CD4-positive, alpha-beta T cell treated with Interferon alpha-2 for 1 hour (primary cell): ENCODE measurements around the gene GOLGA5.

Experiments
- DNase-seq, 2 donors: peaks; one replicate each; pipeline ENCODE4 v3.0.0-alpha.2; 2020 to 2022

The GOLGA5 gene

GRCh38 chr14:92883066-92883465 is 89.0 kb downstream of the GOLGA5 start:
- no peak for DNase-seq

GRCh38 chr14:92884410-92884809 is 90.3 kb downstream of the GOLGA5 start:
- no peak for DNase-seq

- DNase-seq = no peak
These were observed 91.4 kb downstream of the GOLGA5 start for GRCh38 chr14:92885279-92886061.

- DNase-seq = no peak
These were observed 92.2 kb downstream of the GOLGA5 start for GRCh38 chr14:92886337-92886736.

GRCh38 chr14:92887157-92887556 is 93.1 kb downstream of the GOLGA5 start:
- DNase-seq = no peak

GRCh38 chr14:92888896-92889295 is 94.8 kb downstream of the GOLGA5 start:
- no peak for DNase-seq
